Fibroblast of skin of left quadriceps (primary cell): ENCODE measurements around the gene FBXO34.
"Not testable (repeated sequence)": the region's sequence is repeated elsewhere in the genome, so short reads cannot be mapped to it uniquely, and the experiment has no call there.

ENCODE experiments used
- DNase-seq, 2 experiments: peaks; one replicate each; pipeline ENCODE4 v3.0.0-alpha.2; 2013; ENCODE audit warnings: low read depth in 2 of 2

Gene FBXO34

DNA sequence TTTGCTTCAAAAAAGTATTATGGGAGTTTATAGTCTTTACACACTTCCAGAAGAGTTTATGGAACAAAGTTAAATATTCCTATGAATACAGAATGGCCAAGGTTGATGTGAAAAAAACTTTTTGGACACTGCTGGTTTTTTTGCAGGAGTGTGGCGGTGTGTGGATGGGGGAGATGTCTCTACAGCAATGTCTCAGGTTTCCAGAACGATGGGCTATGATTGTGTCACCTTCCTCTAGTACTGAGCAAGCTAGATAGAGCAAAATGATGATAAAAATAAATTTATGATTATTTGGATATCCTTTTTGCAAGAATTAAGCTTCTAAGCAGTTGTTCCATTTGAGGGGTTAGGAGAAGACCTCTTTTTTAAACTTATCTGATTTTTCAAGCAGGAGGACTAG lies 37.9 kb downstream of the FBXO34 start:
- DNase-seq, result no peak

DNA sequence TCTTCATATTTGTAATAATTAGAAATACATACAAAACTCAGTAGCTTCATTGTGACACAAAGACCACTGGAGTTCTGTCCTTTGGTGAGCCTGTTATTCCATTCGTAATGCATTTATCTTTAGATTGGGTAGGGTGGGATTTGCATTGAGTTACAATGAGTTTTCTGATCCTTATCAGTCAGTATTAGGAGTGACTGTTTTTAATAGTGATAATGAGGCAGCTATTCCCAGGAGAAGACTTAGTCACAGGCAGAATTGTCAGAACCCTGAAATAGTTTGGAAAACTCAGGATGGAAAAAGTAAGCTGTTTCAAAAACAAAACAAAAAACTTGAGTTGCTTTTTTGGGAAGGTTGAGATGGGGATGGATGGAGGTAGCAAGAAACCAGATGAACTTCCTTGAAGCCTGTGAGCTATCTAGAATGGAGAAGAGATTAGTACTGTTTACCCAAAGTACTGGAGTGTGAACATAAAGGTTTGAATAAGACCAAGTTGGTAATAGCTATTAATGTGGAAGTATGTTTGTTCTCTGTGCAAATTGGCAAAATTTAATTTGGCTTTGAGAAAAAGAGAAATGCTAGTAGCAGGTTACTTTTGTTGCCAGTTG lies 38.6 kb downstream of the FBXO34 start:
- DNase-seq, result no peak

DNA sequence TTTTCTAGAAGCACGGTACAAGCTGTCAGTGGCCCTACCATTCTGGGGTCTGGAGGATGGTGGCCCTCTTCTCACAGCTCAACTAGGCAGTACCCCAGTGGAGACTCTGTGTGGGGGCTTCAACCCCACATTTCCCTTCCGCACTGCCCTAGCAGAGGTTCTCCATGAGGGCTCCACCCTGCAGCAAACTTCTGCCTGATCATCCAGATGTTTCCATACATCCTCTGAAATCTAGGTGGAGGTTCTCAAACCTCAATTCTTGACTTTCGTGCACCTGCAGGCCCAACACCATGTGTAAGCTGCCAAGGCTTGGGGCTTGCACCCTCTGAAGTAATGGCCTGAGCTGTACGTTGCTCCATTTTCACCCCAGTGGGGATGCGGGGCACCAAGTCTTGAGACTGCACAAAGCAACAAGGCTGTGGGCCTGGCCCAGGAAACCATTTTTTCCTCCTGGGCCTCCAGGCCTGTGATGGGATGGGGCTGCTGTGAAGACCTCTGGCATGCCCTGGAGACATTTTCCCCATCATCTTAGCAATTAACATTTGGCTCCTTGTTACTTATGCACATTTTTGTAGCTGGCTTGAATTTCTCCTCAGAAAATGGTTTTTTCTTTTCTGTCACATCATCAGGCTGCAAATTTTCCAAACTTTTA lies 41.3 kb downstream of the FBXO34 start:
- not testable (repeated sequence) for DNase-seq

DNA sequence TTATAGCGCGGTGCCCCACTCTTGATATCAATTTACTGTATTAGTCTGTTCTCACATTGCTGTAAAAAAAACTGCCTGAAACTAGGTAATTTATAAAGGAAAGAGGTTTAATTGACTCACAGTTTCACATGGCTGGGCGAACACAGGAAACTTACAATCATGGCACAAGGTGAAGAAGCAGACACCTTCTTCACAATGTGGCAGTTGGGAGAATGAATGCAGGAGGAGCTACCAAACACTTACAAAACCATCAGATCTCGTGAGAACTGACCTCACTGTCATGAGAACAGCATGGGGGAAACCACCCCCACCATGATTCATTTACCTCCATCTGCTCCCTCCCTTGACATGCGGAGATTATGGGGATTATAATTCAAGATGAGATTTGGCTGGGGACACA lies 42.3 kb downstream of the FBXO34 start:
- DNase-seq, result no peak

DNA sequence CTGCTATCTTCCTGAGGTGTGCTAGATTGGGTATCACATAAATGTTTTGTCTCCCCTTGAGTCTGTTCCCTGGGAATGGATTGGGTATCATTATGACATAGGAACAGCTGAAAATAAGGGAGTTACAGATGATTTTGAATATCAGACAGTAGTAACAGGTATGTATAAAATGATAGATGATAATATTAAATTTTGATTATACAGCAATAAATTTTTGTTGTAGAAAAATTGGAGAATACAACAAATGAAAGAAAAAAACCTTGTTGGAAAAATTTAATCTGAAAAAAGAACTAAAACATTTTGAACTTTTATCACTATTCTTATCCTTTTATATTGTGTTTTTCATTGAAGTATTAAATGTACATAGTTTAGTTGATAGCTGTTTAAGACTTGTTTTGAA lies 43.2 kb downstream of the FBXO34 start:
- DNase-seq, result no peak

DNA sequence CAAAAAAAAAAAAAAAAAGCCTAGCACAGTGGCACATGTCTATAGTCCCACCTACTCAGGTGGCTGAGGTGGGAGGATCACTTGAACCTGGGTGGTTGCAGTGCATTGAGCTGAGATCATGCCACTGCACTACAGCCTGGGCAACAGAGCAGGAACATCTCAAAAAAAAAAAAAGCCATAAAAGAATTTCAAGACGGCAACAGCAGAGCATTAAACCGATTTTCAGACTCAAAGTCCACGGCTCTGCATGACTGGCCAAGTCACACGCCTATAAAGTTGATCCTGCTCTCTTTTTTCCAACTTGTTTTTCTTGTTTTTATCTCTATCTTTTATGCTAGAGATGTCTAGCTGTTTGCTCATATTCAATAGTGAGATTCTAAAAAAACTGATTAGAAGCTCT lies 45.3 kb downstream of the FBXO34 start:
- no peak for DNase-seq

DNA sequence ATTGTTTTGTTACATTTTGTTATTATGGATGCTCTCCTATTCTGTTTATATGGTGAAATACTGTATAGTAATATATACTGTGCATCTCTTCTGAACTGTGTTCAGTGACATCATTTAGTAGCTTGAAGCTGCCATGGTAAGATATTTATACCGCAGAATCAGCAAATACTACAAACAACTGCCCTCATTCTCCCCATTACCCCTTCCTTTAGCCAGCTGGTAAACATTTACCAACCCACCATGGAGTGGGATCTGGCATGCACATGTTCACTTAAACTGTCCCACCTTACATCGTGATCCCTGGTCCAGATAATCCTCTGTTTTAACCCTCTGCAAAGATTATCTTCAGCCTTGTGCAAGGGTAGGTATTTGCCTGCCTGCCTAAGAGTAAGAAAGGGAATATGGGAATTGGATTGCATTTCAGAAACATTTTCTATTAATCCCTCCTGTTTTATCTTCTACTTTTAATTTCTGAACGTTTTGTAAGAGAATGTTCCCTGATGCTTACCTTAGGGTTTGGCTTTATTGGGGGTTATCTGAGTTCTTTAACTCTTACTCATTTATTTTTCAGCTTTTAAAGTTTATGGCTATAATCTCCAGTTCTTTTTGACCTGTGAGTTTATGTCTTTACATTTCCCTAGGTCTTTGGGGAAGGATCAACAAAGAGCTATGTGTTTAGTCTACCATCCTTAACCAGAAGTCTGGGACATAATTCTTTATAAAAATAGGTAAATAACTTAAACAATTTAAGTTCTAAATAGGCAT lies 46.5 kb downstream of the FBXO34 start:
- no peak for DNase-seq

DNA sequence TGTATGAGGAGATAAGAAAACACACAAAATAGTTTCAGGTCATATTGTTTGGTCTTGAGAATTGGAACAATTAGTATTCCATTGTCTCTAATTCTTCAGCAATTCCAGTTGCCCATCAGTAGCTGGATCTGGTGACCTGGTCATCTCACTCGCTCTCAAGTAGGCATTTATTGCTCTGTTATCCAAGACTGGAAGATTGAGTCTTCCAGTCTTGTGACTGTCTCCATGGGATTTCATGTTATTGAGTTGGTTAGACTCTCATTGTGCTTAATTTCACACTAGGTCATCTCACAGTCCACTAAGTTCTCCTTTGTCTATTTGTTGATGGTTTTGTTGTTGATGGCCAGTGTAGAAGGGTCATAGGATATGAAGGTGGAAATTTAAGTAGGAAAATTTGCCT lies 47.5 kb downstream of the FBXO34 start:
- no peak for DNase-seq

DNA sequence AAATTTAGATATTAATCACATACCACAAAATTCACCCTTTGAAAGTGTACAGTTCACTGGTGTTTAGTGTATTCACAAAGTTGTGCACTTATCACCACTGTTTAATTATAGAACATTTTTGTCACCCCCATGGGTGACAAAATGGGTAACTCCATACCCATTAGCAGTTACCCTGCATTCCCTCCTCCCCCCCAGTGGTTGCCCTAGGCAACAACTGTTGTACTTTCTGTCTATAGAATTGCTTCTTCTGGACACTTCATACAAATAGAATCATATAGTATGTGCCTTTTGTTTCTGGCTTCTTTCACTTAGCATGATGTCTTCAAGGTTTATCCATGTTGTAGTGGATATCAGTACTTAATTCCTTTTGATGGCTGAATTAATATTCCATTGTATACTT lies 52.7 kb downstream of the FBXO34 start:
- DNase-seq, result no peak

DNA sequence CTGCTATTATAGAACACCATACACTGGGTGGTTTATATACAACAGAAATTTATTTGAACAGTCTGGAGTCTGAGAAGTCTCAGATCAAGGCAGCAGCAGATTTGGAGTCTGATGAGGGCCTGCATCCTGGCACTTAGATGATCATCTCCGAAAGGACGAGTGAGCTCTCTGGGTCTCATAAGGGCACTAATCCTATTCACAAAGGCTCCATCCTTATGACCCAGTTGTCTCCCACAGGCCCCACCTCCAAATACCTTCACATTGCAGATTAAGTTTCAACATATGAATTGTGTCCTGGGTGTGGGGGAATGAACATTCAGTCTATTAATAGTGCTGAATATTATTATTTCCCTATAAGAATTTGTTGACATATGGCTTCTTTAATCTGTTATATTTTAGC lies 53.6 kb downstream of the FBXO34 start:
- DNase-seq, result no peak

DNA sequence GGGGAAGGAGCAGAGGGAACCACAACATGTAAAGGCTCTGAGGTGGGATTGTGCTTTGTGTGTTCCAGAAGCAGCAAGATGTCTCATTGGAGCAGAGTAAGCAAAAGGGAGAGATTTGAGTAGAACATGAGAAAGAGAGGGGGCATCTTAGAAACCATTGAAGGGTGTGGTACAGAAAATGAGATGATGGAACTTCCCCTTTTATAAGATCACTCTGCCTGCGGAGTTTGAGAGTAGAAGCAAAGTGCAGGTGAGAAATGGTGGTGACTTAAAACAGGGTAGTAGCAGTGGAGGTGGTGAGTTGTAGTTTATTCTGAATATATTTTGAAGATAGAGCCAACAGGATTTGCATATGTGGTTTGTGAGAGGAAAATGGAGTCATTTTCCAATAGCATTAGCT lies 56.0 kb downstream of the FBXO34 start:
- DNase-seq, result no peak

DNA sequence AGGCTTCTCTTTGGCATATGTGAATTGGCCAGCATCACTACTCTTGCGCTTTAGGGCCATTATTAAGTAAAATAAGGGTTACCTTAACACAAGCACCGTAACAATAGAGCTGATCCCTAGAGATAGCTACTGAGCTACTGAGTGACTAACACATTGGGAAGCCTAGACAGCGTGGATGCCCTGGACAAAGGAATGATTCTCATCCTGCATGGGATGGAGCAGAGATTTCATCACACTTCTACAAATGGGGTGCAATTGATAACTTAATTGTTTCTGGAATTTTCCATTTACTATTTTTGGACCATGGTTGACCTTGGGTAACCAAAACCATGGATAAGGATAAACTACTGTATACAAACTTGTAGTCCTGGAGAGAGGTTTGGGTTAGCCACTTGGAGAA lies 57.1 kb downstream of the FBXO34 start:
- DNase-seq, result no peak

DNA sequence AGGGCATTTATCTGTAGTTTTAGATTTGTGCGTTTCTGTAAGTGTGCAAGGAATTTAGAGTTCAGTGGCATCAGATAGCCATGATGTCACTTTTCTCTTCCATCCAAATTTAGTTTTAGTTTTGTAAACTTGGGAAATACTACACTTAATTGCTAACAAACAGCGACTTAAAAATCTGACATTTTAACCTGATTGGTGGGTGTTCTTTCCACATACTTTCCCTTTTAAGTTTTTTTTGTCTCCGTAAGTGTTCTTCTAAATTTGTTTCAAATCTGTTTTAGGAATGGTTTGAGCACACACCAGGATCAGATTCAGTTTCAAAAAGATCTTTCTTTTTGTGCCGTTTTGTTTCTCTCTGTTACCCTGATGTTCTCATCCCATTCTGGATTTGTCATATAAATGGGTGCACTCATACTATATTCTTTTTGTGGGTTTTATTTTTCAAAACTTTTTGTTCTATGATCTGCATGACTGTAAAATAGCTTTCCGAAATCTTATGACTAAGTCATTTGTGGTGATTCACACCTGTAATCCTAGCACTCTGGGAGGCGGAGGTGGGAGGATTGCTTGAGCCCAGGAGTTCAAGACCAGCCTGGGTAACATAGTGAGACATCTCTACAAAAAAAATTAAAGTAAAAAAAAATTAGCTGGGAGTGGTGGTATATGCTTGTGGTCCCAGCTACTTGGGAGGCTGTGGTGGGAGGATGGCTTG lies 58.9 kb downstream of the FBXO34 start:
- no peak for DNase-seq

DNA sequence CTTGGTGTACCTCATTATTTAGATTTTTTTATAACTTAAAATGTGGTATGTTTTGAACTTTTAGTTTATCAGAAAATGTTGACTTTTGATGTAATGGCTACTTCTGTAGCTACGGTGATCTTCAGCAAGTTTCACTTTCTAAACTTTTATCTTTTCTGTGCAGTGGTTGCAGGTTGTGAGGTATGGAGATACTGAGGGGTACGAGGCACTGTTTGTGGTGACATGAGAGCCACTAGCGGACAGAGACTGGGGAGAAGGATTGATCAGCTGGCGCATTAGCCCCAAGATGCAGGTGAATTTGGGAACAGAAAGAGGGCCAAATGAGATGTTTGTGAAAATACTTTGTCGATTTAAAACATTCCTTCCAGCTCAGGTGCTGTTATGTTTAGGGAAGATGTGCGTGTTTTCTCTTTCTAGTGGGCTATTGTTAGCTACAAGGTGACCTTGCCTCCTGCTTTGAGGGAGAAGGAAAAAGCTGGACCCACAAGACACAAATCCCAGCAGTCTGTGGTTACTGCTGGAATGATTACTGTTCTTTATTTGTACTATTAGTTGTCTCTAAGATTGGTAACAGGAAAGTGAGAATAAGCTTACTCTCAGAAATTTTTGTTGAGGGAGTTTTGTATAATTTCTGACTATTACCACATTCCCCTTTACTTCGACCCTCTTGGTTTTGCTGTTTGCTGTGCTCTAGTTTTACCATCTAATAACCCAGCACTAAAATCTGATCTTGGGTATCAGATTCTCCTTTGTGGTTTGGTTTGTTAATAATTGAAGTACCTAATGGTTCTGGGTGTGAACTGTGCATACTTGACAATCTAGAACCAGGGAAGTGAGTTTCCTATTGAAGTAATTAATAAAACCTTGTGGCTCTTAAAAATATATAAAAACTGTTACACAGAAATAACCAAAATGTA lies 61.7 kb downstream of the FBXO34 start:
- DNase-seq, result no peak

DNA sequence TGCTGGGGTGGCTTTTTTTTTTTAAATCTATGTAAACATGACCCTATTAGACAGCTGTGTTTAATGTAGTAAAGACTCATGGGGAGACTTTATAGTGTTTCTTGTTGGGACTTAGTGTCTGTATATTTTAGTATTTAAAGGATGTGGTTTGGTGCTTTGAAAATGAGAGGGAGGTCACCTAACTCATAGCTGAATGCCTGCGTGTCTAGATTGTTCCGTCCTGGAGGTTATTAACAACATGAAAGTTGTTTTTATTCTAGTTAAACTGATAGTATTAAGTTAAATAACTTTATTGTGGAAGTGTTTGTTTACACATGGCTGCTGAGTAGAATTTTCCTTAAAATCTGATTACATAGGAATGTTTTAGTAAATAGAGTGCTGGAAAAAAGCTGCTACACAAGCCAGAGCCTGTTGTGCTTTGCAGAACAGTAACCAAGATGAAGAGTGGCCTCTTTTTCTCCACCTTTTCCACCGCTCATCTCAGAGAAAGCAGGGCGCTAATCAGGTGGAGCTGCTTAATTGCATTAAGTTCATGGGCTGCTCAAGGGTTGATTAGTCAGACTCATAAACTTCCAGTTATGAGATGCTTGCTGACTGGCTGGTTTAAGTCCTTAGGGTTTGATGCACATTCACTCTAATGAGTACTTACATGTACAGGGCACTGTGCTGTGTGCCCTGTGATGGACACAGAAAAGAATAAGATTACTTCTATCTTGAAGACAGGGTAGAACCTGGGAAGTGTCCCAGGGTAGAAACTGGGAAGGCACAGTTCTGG lies 62.7 kb downstream of the FBXO34 start:
- DNase-seq, result no peak

DNA sequence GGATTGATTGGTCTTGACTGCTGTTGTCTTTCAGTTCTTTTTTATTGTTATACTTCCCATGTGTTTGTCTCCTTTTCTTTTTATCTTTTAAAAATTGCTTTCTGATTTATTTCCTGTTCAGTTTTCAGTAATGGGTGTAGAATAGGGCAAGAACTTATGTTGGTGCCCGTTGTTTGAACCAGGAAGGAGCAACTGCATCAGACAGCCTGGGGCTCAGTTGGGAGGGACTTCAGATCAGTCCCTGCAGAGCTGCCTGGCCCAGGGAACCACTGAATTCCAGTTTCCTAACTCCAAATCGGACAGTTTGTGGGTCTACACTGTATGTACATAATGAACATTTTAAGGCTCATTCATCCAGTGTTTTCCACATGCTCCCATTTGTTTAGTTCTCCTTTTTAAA lies 64.9 kb downstream of the FBXO34 start:
- no peak for DNase-seq

DNA sequence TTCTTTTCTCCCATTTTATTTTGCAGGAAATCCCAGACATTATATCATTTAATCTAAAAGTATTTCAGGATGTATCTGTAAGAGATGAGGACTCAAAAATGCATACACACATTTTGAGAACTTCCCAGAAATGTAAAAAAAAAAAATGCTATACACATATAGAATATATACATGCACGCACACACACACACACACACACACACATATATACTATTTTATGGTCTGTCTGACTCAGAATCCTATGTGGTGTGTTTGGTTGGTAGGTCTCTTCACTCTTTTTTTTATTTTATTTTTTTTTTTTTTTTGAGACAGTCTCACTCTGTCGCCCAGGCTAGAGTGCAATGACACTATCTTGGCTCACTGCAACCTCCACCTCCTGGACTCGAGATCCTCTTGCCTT lies 65.5 kb downstream of the FBXO34 start:
- DNase-seq, result no peak

DNA sequence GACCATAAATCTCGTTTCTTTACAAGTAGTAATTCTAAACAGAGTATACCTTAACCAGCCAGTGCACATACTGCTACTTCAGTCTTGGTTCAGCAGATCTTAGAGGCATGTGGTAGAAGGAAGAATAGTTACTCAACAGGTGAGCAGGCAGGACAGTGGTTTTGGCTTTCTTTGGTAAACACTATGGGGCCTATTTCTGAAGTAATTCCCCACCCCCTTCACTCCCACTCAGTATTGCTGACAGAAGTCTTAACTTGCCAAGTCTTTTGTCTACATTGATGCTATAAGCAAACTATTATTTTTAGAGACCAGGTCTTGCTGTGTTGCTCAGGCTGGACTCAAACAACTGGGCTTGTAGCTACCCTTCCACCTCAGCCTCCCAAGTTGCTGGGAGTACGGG lies 68.5 kb downstream of the FBXO34 start:
- DNase-seq, result no peak

DNA sequence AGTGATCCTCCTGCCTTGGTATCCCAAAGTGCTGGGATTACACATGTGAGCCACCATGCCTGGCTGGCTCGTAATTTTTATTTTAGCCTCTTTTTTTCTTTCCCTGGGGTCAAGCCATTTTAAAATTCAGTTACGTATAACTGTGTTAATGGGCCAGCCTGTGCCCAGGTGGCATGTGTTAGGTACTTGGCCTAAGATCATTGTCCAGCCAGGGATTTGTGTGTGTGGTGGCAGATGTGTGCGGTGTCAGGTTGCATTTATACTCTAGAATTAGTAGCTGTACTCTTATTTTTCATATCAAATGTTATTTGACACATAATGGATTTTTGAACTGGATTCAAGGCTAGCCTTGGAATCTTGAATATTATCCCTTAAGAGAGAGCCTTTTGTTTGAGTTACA lies 69.3 kb downstream of the FBXO34 start:
- DNase-seq, result no peak

DNA sequence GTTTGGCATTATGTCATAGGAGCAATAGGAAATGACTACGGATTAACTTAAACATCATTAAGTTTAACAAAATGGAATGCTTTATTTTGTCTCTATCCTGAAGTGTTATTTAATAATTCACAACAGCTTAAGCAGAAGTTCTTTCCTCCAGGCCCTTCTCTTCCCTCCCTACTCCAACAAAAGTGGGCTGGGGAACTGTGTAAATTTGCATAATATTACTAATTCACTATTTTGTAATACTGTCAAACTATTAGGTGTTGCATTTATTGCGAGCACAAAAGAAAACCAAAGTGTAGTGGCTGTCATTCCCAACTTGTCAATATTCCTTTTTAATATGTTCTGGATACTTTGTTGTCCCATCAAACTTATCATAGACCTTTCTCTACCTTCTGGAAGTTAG lies 70.6 kb downstream of the FBXO34 start:
- DNase-seq, result no peak
